NCI-H1417 treated with DMSO at 0.1 percent for 48 hours (cell line): ENCODE measurements around the gene ZNF787.
"Not testable (repeated sequence)": the region's sequence is repeated elsewhere in the genome, so short reads cannot be mapped to it uniquely, and the experiment has no call there.

Experiments used
- DNase-seq: peaks from one replicate; lab custom pipeline; 2025; lab: John Stamatoyannopoulos, UW

ZNF787 gene

DNA sequence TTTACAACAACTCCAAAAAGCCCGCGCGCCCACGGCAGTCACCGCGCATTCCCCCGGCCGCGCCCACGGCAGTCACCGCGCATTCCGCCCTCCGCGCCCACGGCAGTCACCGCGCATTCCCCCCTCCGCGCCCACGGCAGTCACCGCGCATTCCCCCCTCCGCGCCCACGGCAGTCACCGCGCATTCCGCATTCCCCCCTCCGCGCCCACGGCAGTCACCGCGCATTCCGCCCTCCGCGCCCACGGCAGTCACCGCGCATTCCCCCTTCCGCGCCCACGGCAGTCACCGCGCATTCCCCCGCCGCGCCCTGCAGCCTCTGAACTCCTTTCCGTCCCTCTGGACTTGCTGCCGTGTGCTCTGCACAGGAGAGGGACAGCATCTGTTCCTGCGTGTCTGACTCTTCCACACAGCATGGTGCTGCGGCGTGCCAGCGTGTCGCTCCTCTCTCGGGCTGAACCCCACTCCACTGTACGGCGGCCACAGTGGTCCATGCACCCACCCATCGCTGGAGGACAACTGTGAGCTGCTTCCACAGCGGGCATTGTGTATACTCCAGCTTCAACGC lies 15.2 kb downstream of the ZNF787 start:
- not testable (repeated sequence) for DNase-seq

DNA sequence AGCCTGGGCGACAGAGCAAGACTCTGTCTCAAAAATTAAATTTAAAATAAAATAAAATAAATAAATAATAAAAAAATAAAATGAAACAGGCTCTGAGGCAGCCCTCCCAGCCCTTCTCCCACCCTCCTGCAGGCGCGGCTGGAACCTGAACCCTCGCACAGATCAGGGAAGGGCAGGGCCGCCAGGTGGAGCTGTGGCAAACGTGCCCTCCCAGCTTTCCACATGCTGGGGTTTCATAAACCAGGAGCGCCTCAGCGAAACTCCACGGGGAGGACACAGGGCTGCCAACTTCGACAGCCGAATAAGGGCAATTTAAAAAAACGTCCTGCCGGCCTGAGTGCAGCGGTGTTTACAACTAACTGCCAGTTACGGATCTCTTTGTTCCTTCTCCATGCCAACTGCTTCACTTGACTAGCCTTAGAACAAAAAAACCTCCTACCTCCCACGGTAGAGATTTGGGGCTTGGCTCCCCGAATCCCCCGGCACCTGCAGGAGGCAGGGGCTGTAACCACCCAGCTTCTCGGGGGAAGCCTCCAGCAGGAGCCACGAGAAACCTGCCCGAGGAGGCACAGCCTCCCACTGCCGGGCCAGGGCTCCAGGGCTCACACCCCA lies 15.9 kb downstream of the ZNF787 start:
- DNase-seq, result no peak

DNA sequence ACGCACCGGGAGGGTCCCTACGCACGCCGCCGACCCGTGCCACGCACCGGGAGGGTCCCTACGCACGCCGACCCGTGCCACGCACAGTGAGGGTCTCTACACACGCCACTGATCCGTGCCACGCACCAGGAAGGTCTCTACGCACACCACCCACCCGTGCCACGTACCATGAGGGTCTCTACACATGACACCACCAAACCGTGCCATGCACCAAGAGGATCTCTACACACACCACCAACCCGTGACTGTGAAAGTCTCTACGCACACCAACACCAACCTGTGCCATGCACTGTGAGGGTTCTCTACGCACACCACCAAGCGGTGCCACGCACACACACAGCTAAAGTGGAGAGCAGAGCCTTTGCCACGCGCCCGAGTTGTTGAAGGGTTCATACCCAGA lies 16.7 kb downstream of the ZNF787 start:
- DNase-seq, result no peak

DNA sequence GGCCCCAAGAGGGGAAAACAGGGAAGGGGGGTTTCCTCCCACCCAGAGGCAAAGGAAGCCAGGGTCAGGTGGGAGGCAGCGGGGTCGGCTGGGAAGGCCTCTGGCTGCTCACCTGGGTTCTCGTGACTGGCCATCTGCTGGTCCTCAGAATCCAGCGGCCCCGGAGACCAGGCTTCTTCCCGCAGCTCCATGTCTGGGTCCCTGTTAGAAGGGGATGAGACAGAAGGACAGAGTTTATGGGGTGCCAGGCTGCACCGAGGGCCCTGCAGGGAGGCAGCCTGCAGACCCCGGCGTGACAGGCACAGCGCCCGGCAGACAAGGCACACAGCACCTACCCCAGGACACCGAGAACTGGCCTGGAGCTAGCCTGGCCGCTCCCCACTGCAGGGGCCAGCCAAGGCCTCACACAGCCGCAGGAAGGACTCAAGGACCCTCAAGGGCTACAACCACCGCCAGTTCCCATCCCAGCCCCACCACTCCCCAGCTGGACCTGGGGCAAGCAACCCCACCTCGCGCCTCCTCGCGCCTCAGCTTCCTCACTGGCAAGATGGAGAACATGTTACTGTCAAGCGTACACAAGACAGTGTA lies 18.0 kb downstream of the ZNF787 start:
- DNase-seq, result no peak

DNA sequence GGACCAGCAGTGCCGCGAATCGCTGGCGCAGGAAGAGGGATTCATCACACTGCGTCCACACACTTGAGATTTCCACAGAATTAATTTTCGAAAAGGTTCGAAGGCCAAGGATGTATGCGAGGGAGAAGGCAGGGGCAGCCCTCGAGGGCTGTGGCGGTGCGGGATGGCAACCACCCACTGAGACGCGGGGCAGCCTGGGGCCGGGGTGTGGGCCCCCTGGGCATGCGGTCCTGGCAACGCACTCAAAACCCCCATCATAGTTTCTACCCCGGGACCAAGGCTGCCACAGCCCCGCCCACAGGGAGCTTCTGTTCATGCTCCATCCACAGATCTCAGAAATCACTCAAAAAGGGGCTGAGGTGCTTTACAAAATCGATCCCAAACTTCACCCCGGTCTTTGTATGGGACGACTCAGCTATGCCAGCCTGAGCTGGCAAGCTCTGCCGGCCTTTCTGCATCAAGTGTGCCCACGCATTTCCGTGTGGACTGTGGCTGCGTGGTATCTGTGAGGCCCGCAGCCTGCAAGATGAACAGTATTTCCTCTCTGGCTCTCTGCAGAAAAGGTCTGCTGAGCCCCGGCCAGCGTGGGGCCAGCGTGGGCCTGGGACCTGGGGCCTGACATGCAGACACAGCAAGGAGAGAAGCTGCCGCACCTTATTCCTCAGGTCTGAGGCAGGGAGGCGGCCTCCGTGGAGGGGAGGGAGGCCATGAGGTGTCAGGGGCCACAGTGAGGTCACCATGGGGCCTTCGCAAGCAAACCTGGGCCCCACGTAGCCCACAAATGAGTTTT lies 19.2 kb downstream of the ZNF787 start:
- no peak for DNase-seq

DNA sequence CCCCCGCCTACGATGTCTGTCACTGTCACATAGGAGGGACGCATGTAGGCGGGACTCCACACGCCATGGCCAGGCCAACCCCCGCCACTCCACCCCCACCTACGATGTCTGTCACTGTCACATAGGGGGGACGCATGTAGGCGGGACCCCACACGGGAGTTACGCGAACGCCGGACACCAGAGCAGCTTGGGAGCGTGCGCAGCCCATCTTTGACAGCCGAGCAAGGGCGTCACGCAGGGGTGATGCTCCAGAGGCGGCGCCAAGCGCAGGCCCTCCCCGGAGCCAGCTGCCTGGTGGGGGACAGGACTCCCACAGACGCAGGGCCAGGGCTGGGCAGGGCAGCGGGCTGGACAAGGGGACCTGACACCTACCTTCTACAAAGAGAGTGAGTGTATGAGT lies 20.0 kb downstream of the ZNF787 start:
- DNase-seq, result no peak

DNA sequence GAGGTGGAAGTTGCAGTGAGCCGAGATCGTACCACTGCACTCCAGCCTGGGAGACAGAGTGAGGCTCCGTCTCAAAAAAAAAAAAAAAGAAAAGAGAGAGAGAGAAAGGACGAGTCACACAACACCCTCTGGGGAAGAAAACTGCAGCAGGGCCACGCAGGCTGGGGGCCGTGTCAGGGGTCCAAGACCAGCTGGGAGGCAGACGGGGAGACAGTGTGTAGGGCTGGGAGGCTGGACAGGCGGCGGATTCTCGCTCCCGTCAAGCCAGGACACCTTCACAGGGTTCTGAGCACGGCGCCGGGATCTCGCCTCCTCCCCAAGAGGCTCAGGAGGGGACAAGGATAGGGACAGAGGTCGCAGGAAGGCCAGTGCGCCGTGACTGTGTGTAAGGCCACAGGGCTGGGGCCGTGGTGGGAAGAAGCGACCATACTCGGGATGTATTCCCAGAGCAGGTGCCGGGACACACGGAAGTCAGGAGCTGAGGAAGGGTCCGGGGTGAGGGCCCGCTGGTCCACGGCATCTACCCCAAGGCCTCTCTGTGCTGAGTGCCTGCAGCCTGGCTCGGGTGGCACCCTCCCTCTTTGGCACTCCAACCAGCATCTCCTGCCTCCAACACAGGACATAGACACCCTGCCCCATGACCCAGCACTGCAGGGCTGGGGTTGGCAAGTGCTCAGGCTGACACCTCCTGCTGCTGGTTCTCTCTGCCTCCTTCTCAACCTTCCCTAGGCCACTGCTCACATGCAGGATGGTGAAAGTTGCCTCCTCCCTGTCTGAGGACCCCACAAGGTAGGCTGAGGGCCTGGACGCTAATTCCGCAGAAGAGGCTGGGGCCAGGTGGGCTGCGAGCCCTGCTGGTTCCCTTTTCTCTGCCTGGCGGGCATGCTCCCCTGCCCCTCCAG lies 21.2 kb downstream of the ZNF787 start:
- DNase-seq, result no peak

DNA sequence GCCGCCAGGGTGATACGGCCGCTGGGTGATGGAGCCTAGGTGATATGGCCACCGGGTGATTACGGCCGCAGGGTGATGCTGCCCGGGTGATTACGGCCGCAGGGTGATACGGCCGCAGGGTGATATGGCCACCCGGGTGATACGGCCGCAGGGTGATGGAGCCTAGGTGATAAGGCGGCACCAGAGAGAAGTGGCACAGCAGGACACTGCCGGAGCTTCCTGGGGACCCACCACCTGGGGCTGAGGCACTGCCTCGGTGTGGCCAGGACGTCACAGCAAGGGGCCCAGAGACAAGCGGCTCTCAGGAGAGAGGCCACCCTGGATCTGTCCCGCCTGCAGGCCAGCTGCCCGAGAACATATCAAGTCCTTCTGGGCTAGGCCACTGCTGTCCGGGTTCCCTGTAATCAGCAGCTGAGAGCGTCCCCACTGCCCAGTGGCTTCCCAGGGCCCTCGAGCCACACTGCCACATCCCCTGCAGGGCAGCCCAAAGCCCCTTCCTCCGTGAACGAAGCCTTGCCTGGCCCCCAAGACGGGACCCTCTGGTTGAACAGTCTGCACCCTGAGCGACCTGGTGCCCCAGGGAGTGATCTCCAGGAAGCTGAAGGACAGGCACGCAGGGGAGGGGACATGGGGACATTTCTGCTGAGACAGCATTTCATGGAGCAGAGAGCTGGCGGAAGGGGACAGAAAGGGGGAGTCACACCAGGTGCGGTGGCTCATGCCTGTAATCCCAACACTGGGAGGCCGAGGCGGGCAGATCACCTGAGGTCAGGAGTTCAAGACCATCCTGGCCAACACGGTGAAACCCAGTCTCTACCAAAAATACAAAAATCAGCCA lies 22.1 kb downstream of the ZNF787 start:
- no peak for DNase-seq

DNA sequence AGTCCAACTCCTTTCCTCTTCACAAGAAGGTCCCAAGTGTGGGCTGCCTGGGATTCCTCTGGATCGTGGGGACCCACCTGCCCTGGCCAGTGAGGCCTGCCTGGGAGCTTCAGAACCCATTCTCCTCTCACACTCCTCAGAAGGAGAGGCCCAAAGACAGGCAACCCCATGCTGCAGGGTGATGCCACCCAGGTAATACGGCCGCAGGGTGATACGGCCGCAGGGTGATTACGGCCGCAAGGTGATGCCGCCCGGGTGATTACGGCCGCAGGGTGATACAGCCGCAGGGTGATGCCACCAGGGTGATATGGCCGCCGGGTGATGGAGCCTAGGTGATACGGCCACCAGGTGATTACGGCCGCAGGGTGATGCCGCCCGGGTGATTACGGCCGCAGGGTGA lies 22.9 kb downstream of the ZNF787 start:
- not testable (repeated sequence) for DNase-seq

DNA sequence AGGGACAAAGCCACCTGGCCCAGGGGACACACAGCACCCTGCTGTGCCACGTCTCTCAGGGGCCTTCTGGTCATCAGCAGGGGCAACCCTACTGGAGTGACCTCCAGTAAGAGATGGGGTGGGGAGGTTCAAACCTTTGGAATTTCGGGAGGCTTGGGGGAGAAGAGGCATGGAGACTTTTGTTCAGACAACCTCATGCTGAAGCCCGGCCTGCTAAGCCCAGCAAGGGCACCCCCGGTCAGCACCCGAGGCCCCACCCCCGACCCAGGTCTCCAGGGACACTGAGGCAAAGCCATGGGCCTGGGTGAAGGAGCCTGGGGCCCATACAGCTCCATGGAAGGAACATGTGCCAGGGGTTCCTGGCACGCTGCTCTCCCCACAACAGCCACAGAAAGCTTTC lies 23.3 kb downstream of the ZNF787 start:
- no peak for DNase-seq

DNA sequence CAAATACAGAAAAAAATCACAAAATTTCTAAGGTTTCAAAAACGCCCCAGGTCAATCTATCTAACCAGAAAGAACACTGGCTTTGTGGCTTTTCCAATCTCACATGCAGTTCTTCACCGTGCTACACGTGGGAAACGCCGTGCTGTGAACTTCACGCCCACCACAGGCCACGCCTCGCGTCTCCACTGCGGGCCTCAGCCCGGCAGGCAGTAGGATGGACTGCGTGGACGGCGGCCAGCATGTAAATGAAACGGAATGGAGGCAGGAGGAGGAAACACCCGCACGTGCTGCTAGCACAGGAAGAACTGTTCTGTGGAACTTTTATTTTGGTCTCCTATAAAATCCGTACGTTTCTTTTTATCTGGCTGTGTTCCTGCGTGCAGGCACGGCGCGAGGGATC lies 23.8 kb downstream of the ZNF787 start:
- no peak for DNase-seq

DNA sequence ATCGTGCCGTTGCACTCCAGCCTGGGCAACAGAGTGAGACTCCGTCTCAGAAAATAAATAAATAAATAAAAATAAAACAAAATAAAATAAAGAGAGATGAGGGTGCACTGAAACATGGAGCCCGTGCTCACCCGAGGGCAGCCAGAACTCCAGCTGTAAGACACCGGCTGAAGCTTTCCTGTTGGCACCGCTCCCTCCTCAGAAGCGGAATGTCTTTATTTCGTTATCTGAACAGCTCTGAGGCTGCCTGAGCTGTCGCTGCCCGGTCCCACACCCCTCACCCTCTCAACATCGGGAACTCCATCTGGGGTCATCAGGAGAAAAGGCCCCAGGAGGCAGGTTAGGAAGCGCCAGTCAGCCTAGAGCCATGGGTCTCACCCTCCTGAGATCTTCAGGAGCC lies 24.4 kb downstream of the ZNF787 start:
- DNase-seq, result no peak

DNA sequence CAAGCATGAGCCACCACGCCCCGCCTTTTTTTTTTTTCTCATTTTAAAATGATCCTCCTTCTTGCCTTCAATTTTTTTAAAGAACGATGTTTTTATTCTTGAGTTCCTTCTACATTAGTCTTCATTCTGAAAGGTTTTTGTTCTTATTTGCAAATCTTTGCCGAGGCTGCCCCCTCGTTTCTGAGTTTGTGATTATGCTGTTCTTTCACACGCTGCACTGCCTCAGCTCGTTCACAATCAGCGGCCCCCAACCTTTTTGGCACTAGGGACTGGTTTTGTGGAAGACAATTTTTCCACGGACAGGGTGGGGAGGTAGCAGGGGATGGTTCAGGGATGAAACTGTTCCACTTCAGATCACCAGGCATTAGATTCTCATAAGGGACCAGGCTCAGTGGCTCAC lies 26.6 kb downstream of the ZNF787 start:
- DNase-seq, result no peak

DNA sequence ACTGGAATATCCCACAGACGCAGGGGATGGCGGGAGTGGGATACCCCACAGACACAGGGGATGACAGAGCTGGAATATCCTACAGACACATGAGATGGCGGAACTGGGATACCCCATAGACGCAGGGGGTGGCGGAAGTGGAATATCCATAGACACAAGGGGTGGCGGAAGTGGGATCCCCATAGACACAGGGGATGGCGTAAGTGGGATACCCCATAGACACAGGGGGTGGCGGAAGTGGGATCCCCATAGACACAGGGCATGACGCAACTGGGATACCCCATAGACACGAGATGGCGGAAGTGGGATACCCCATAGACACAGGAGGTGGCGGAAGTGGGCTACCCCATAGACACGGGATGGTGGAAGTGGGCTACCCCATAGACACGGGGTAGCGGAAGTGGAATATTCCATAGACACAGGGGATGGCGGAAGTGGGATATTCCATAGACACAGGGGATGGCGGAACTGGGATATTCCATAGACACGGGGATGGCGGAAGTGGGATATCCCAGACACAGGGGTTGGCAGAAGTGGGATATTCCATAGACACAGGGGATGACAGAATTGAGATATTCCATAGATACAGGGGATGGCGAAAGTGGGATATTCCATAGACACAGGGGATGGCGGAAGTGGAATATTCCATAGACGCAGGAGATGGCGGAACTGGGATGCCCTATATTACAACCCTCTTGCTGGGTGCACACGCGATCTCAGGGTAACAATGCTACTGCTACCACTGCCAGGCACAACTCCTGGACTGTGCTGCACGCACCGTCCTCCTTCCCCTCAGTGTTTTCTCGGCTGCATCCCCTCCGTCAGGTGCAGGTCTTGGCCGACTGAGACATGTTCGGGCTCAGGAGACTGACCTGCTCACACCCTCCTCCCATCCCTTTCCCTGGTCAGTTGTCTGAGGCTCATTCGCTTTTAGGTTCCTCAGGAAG lies 28.1 kb downstream of the ZNF787 start:
- no peak for DNase-seq

DNA sequence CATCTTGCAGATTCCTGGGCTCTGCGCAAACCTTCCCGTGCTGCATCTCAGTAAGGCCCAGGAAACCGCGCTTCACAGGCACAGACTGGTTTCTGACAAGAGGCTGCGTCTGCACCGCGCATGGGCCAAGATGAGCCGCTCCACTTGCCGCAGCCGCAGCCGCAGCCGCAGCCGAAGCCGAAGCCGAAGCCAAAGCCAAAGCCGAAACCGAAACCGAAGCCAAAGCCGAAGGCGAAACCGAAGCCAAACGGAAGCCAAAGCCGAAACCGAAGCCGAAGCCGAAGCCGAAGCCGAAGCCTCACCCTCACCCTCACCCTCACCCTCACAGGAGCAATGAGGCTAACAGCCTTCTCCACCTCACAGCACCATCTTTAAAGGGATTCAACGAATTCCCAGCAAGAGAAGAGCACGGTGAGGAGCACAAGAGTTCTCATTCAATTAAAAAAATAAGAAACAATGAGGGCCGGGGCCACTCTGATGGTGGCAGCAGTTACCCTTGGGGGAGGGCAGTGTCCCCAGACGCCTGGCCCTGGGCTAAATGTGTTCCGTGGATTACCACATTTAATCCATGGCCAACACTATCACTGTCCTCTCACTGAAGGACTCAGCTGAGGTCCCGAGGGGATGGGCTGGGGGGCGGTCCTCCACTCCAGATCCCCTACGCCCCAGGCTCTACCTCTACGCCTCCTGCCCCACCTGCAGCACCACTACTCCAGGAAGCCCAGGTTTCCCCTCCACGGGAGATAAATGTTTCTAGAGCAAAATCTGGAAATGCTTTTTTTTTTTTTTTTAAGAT lies 29.1 kb downstream of the ZNF787 start:
- DNase-seq, result no peak

DNA sequence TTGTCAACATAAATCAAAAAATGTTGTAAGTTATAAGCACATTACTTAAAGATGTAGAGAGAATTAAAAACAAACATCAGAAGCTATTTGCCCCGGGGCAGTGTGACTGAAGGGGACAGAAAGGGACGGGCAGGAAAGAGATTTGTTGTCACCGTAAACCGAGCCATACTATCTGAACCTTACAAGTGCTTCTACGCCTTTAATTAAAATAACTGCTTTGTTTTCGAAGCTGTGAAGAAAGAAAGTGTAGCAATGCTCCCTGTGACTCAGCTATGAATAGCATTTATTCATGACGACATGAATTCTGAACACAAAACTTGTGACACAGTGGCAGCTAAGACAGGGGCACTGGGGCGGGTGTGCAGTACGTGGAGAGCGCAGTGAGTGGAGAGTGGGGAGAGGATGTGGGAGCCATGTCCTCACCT lies 30.0 kb downstream of the ZNF787 start:
- DNase-seq, result no peak

DNA sequence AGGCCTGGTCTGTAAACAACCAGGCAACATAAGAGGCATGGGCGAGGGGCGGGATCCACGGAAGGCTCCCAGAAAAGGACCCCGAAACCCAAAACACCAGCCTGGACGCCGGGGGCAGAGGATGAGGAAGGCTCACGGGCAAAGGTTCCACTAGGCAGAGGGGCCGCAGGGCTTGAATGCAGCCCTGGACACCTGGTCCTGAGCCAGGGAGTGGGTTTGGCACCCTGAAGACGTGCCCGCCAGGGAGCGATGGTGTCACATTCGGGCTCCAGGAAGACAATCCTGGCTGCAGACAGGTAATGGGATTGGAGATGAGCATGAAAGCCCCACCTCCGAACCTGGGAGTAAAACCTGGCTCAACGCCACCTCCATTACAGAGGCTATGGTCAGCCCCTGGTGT lies 31.8 kb downstream of the ZNF787 start:
- DNase-seq, result no peak

DNA sequence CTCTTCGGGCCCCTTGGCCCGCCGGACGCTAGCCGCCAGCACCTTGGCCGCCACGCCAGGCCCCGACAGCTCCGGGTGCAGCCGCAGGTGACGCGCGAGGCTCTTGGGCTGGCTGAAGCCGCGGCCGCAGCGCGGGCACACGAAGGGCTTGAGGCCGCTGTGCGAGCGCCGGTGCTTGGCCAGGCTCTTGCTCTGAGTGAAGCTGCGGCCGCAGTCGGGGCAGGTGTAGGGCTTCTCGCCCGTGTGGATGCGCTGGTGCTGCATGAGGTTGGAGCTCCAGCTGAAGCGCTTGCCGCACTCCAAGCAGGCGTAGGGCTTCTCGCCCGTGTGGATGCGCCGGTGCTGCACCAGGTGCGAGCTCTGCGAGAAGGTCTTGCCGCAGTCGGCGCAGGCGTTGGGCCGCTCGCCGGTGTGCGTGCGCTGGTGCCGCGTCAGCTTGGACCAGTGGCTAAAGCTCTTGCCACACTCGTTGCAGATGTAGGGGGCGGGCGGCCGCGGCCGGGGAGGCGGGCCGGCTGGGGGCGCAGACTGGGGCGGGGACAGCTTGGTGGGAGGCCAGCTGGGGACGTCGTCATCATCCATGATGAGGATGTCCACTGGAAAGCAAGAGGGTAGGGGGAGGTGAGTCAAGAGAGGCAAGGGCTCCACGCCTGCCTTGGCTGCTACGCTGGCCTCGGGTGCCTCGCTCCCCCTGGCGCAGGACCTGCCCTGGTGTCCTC lies 32.4 kb downstream of the ZNF787 start:
- no peak for DNase-seq
